Neural cell (in vitro differentiated cells): ENCODE results near the gene LCOR. TPM values are rescaled to one million over a fixed set of nuclear protein-coding genes. Genes with fewer than 3 reads are reported as not detected.

Experiments
- H2AFZ ChIP-seq: fragments of 200-600, 300-800 bp; sonication (generic), shearing (Covaris generic); 2 replicates; pipeline ENCODE4 v1.6.0; 2014; ENCODE audit warnings: low read depth, mild to moderate bottlenecking, antibody characterized with exemption, low read length, moderate library complexity
- H3F3A ChIP-seq: fragments of 200-600 bp; shearing (Covaris generic); 2 replicates; pipeline ENCODE4 v1.6.1; 2016; ENCODE audit warnings: mild to moderate bottlenecking, moderate library complexity, mixed read lengths, antibody characterized with exemption, low read length; ENCODE audit not compliant: insufficient read depth, poor library complexity, severe bottlenecking
- H3K27ac ChIP-seq: fragments of 200-600, 300-800 bp; sonication (generic), shearing (Covaris generic); 2 replicates; pipeline ENCODE4 v1.5.1; 2014; ENCODE audit warnings: mild to moderate bottlenecking, low read length, moderate library complexity
- H3K27me3 ChIP-seq: fragments of 300-800, 200-600 bp; sonication (generic), shearing (Covaris generic); 2 replicates; pipeline ENCODE4 v1.6.0; 2014; ENCODE audit warnings: mild to moderate bottlenecking, low read depth, low read length, moderate library complexity; ENCODE audit not compliant: insufficient read depth
- H3K36me3 ChIP-seq: fragments of 300-800, 200-600 bp; sonication (generic), shearing (Covaris generic); 2 replicates; pipeline ENCODE4 v1.5.1; 2014; ENCODE audit warnings: mild to moderate bottlenecking, antibody characterized with exemption, low read length, moderate library complexity; ENCODE audit not compliant: insufficient read depth
- H3K4me2 ChIP-seq: fragments of 300-800, 200-600 bp; sonication (generic), shearing (Covaris generic); 2 replicates; pipeline ENCODE4 v1.6.0; 2014; ENCODE audit warnings: mild to moderate bottlenecking, low read length
- H3K4me3 ChIP-seq: fragments of 300-800, 200-600 bp; sonication (generic), shearing (Covaris generic); 2 replicates; pipeline ENCODE4 v1.5.1; 2014; ENCODE audit warnings: mild to moderate bottlenecking, low read length, moderate library complexity
- H3K79me2 ChIP-seq: fragments of 200-600 bp; shearing (Covaris generic); replicated peaks from 2 replicates; pipeline ENCODE4 v1.6.0; 2014; ENCODE audit warnings: mild to moderate bottlenecking, low read length, moderate library complexity; ENCODE audit not compliant: insufficient read depth
- H3K9ac ChIP-seq: fragments of 300-800, 200-600 bp; sonication (generic), shearing (Covaris generic); 2 replicates; pipeline ENCODE4 v1.6.1; 2016; ENCODE audit warnings: mild to moderate bottlenecking, low read length, mixed read lengths
- H3K9me2 ChIP-seq: fragments of 200-600 bp; shearing (Covaris generic); 2 replicates; pipeline ENCODE4 v1.6.1; 2016; ENCODE audit warnings: mild to moderate bottlenecking, low read length, mixed read lengths; ENCODE audit not compliant: insufficient read depth
- H3K9me3 ChIP-seq: fragments of 200-600, 300-800 bp; sonication (generic), shearing (Covaris generic); 2 replicates; pipeline ENCODE4 v1.6.1; 2016; ENCODE audit warnings: mild to moderate bottlenecking, mixed run types, low read length, moderate library complexity, mixed read lengths
- H4K20me1 ChIP-seq: fragments of 200-600 bp; shearing (Covaris generic); 2 replicates; pipeline ENCODE4 v1.6.1; 2016; ENCODE audit warnings: mild to moderate bottlenecking, mixed run types; ENCODE audit not compliant: insufficient read depth
- EP300 ChIP-seq: fragments of 450-650 bp; conservative IDR thresholded peaks from 2 replicates; pipeline ENCODE4 v1.6.1; 2014; ENCODE audit warnings: antibody characterized with exemption, mild to moderate bottlenecking, moderate library complexity; ENCODE audit not compliant: poor library complexity, severe bottlenecking
- EZH2 ChIP-seq: fragments of 200-600, 300-800 bp; shearing (Covaris generic), sonication (generic); IDR thresholded peaks from 2 replicates; pipeline ENCODE4 v1.6.1; 2014; ENCODE audit warnings: antibody characterized with exemption, low read length, borderline replicate concordance, mild to moderate bottlenecking; ENCODE audit not compliant: insufficient read depth, poor library complexity, severe bottlenecking
- MXI1 ChIP-seq: fragments of 450-650 bp; conservative IDR thresholded peaks from 2 replicates; pipeline ENCODE4 v1.6.1; 2014; ENCODE audit warnings: antibody characterized with exemption, mild to moderate bottlenecking; ENCODE audit not compliant: poor library complexity, severe bottlenecking
- POLR2AphosphoS5 ChIP-seq: IDR thresholded peaks from 2 replicates; pipeline ENCODE4 v1.6.1; 2012
- RAD21 ChIP-seq: fragments of 450-650 bp; conservative IDR thresholded peaks from 2 replicates; pipeline ENCODE4 v1.6.1; 2014; ENCODE audit warnings: antibody characterized with exemption, mild to moderate bottlenecking, moderate library complexity
- SMC3 ChIP-seq: fragments of 450-650 bp; conservative IDR thresholded peaks from 2 replicates; pipeline ENCODE4 v1.6.1; 2014; ENCODE audit warnings: antibody characterized with exemption, mild to moderate bottlenecking, moderate library complexity; ENCODE audit not compliant: poor library complexity
- TAF1 ChIP-seq: IDR thresholded peaks from 2 replicates; pipeline ENCODE4 v1.6.1; 2012; ENCODE audit warnings: low read depth
- polyA plus RNA-seq: library from polyadenylated mRNA; depleted of rRNA; stranded (reverse); fragments of >200 nt; gene quantifications from 2 replicates; pipeline ENCODE4 v1.2.3, GENCODE V29; 2014
- TF ChIP-seq, protein P1 (sequence below): fragments of 450-650 bp; IDR thresholded peaks from 2 replicates; pipeline ENCODE4 v1.5.1; 2014; ENCODE audit warnings: antibody characterized with exemption, mild to moderate bottlenecking, moderate library complexity; ENCODE audit not compliant: poor library complexity, severe bottlenecking
- TF ChIP-seq, protein P2 (sequence below): IDR thresholded peaks from 2 replicates; pipeline ENCODE4 v1.6.1; 2012; ENCODE audit warnings: borderline replicate concordance

LCOR gene
- polyA plus RNA-seq, 1 donor from 2014 or later, result 61.1 TPM

DNA sequence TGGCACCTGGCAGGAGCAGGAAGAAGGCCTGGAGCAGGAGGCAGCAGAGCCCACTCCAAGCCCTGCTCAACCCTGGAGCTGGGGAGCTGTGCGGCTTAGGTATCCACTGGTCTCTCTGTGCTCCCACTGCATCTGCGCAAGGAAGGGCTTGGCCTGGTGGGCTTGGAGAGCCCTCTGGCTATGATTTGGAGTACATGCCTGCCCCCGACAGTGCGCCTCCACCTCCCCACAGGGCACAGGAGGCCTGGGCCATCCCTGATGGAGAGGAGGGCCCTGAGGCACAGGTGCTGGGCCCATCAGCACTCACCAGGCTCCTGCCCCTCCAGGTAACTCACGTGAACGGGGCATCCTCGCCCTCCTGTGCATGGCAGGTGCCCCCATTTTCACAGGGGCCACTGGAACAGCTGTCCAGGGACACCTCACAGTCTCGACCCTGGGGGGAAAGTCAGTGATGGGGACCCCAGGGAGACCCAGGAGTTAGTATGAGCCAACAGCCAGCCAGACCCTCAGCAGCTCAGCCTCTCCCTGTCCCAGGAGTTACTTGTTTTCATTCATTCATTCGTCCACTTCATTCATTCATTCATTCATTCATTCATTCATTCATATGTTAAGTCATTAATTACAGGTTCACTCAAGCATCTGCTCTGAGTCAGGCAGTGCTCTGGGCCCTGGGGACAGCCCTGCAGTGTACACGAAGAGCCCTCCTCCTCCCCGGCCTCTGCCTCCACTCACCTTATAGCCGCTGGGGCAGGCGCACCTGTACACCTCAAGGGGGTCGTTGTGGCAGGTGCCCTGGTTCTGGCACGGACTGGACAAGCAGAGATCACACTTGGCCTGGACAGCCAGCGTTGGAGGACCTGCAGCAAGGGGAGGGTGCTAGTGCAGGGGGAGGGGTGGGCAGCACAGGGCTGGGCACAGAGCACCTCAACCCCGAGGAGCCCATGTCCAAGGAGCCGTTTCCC lies 186.4 kb downstream of the LCOR start:
- H3K4me2 ChIP-seq, result no peak overlapping the region
- H3K4me3 ChIP-seq, result no peak overlapping the region
- no peaks in the 10 kb centered on the region for H3K9me2 ChIP-seq
- no peaks in the 10 kb centered on the region for H4K20me1 ChIP-seq
- H3K9ac ChIP-seq, result no peak overlapping the region
- no peaks in the 10 kb centered on the region for H3K9me3 ChIP-seq
- no peak for TF ChIP-seq RAD21
- TF ChIP-seq SMC3, result no peak
- TF ChIP-seq POLR2AphosphoS5, result no peak
- no peak for TF ChIP-seq EZH2
- TF ChIP-seq TAF1, result no peak
- TF ChIP-seq, protein P1, sequence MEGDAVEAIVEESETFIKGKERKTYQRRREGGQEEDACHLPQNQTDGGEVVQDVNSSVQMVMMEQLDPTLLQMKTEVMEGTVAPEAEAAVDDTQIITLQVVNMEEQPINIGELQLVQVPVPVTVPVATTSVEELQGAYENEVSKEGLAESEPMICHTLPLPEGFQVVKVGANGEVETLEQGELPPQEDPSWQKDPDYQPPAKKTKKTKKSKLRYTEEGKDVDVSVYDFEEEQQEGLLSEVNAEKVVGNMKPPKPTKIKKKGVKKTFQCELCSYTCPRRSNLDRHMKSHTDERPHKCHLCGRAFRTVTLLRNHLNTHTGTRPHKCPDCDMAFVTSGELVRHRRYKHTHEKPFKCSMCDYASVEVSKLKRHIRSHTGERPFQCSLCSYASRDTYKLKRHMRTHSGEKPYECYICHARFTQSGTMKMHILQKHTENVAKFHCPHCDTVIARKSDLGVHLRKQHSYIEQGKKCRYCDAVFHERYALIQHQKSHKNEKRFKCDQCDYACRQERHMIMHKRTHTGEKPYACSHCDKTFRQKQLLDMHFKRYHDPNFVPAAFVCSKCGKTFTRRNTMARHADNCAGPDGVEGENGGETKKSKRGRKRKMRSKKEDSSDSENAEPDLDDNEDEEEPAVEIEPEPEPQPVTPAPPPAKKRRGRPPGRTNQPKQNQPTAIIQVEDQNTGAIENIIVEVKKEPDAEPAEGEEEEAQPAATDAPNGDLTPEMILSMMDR, result no peak
- TF ChIP-seq, protein P2, sequence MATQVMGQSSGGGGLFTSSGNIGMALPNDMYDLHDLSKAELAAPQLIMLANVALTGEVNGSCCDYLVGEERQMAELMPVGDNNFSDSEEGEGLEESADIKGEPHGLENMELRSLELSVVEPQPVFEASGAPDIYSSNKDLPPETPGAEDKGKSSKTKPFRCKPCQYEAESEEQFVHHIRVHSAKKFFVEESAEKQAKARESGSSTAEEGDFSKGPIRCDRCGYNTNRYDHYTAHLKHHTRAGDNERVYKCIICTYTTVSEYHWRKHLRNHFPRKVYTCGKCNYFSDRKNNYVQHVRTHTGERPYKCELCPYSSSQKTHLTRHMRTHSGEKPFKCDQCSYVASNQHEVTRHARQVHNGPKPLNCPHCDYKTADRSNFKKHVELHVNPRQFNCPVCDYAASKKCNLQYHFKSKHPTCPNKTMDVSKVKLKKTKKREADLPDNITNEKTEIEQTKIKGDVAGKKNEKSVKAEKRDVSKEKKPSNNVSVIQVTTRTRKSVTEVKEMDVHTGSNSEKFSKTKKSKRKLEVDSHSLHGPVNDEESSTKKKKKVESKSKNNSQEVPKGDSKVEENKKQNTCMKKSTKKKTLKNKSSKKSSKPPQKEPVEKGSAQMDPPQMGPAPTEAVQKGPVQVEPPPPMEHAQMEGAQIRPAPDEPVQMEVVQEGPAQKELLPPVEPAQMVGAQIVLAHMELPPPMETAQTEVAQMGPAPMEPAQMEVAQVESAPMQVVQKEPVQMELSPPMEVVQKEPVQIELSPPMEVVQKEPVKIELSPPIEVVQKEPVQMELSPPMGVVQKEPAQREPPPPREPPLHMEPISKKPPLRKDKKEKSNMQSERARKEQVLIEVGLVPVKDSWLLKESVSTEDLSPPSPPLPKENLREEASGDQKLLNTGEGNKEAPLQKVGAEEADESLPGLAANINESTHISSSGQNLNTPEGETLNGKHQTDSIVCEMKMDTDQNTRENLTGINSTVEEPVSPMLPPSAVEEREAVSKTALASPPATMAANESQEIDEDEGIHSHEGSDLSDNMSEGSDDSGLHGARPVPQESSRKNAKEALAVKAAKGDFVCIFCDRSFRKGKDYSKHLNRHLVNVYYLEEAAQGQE, result no peak
- TF ChIP-seq MXI1, result no peak
- TF ChIP-seq EP300, result no peak
- H3K27ac ChIP-seq, result no peak overlapping the region
- H3K79me2 ChIP-seq, result no peaks in the 10 kb centered on the region
- H2AFZ ChIP-seq, result no peak overlapping the region
- no peaks in the 10 kb centered on the region for H3F3A ChIP-seq
- no peaks in the 10 kb centered on the region for H3K36me3 ChIP-seq
- H3K27me3 ChIP-seq, result no peaks in the 10 kb centered on the region

DNA sequence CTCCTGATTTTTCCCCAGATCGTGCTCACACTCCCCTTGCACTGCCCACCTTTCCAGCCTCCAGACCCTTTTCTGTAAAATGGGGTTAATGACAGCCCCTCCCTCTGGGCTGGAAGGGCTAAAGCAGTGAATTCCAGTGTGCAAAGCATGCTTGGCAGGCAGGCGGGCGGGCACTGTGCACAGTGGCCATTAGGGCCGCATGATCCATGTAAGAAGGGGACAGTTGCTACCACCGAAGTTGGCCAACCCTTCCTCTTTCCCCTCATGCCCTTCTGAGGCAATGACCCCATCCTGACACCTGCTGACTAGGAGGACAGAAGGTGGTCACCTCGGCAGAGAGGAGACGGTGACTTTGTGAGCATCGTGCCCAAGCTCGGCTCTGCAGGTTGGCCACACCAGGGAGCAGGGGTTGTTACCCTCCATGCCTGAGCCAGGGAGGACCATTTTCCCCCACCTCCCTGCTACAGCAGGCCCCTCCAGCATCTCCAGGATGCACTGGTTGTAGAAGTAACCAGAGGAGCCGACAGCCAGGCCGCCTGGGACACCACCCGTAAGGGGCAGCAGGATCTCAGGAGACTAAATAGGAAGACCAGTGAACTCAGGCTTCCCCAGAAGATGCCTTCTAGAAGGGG lies 187.2 kb downstream of the LCOR start:
- Histone ChIP-seq H3K9me3 (no peaks in the 10 kb centered on the region), H3K27ac (no peak overlapping the region), H3K4me2 (no peak overlapping the region), H3K36me3 (no peaks in the 10 kb centered on the region), H3K4me3 (no peak overlapping the region), H3K9me2 (no peaks in the 10 kb centered on the region), H2AFZ (no peak overlapping the region), H3F3A (no peaks in the 10 kb centered on the region), H3K79me2 (no peaks in the 10 kb centered on the region), H4K20me1 (no peaks in the 10 kb centered on the region), H3K27me3 (no peaks in the 10 kb centered on the region), H3K9ac (no peak overlapping the region)
- TF ChIP-seq EZH2 (no peak), SMC3 (no peak), RAD21 (no peak), TAF1 (no peak), MXI1 (no peak), POLR2AphosphoS5 (no peak), EP300 (no peak)
- TF ChIP-seq, protein P1, result no peak
- TF ChIP-seq, protein P2, result no peak
